ENCODE data around the gene MEIOSIN. TPM values are rescaled to one million over a fixed set of nuclear protein-coding genes. Genes with fewer than 3 reads are reported as not detected.
A peak's percentile ranks its signal among the peaks of the same experiment; 100 is the strongest.

The MEIOSIN gene
- total and polyA plus RNA-seq, 9 of the 15 experiments (the other 6 are each of a cell fraction or from before 2014, with no cell fraction given) = 0.06 to 2.0 (median 0.76) TPM

DNA sequence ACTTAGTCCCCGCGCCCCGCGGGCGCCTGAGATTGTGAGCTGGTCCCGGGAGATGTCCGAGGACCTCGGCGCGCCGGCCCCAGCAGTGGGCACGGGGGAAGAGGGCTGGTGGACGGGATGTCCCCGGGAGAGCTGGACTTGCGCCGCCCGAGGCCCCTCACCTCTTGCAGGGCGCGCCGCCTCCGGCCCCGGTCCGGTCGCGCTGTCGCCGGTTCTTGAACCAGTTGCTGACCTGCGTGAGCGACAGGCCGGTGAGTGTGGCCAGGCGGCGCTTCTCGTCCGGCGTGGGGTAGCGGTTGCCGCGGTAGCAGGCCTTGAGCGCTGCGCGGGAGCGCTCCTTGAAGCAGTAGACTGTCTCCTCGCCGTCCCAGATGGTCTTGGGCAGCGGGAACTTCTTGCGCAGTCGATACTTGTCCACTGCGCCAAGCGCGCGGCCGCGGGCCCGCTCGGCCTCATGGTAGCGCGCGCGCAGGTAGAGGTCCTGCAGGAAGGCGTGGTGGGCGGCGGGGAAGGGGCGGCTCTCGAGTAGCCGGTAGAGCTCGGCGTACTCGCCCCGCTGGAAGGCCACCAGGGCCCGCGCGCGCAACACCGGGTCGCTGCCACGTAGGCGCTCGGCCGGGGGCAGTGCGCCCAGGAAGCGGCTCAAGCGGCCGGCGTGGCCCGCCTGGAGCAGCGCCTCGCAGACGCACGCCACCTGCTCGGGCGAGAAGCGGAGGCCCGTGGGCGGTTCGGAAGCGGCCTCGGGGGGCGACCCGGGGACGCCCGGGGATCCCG is 34.8 kb downstream of the MEIOSIN start (continued):
- TF ChIP-seq, protein P1, sequence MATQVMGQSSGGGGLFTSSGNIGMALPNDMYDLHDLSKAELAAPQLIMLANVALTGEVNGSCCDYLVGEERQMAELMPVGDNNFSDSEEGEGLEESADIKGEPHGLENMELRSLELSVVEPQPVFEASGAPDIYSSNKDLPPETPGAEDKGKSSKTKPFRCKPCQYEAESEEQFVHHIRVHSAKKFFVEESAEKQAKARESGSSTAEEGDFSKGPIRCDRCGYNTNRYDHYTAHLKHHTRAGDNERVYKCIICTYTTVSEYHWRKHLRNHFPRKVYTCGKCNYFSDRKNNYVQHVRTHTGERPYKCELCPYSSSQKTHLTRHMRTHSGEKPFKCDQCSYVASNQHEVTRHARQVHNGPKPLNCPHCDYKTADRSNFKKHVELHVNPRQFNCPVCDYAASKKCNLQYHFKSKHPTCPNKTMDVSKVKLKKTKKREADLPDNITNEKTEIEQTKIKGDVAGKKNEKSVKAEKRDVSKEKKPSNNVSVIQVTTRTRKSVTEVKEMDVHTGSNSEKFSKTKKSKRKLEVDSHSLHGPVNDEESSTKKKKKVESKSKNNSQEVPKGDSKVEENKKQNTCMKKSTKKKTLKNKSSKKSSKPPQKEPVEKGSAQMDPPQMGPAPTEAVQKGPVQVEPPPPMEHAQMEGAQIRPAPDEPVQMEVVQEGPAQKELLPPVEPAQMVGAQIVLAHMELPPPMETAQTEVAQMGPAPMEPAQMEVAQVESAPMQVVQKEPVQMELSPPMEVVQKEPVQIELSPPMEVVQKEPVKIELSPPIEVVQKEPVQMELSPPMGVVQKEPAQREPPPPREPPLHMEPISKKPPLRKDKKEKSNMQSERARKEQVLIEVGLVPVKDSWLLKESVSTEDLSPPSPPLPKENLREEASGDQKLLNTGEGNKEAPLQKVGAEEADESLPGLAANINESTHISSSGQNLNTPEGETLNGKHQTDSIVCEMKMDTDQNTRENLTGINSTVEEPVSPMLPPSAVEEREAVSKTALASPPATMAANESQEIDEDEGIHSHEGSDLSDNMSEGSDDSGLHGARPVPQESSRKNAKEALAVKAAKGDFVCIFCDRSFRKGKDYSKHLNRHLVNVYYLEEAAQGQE (IDR thresholded peaks at IDR 0.05; ENCODE audit: borderline replicate concordance) = no peak
- TF ChIP-seq, protein P1 (CRISPR knock-in tag; IDR thresholded peaks at IDR 0.05; ENCODE audit: low read depth) = 0 out of 2 replicates have a peak, but pooled peaks have one; percentile 67
- TF ChIP-seq ZNF384 (IDR thresholded peaks at IDR 0.05; ENCODE audit: low read depth, low read length) (no peak), EP300 (IDR thresholded peaks at IDR 0.05; ENCODE audit: low read length) (no peak), SMAD4 (CRISPR knock-in tag; conservative IDR thresholded peaks at IDR 0.05) (peak; percentile 45; the same call in 1 of the 2 replicates), ELF1 (tag; IDR thresholded peaks at IDR 0.05) (no peak; the same call in 1 of the 2 replicates), ZNF316 (IDR thresholded peaks at IDR 0.05) (no peak), FUS (optimal IDR thresholded peaks at IDR 0.05; ENCODE audit: low read depth, low read length) (peak; percentile 24), JUNB (CRISPR knock-in tag; conservative IDR thresholded peaks at IDR 0.05) (no peak), ZFP30 (CRISPR knock-in tag; IDR thresholded peaks at IDR 0.05; ENCODE audit: borderline replicate concordance) (no peak), ZBTB34 (CRISPR knock-in tag; IDR thresholded peaks at IDR 0.05) (no peak), POLR2A (conservative IDR thresholded peaks at IDR 0.05) (peak; percentile 52; the same call in 1 of the 2 replicates), ARID3A (IDR thresholded peaks at IDR 0.05; ENCODE audit: borderline replicate concordance, low read depth, low read length) (no peak), HDAC1 (IDR thresholded peaks at IDR 0.05) (peak in 1 of 2 experiments; percentile 47; a peak in 1 of 4 replicates), RBM15 (IDR thresholded peaks at IDR 0.05; ENCODE audit: insufficient read depth, low read length) (no peak), CBFB (CRISPR knock-in tag; IDR thresholded peaks at IDR 0.05) (no peak), HSF4 (CRISPR knock-in tag; IDR thresholded peaks at IDR 0.05; ENCODE audit: borderline replicate concordance) (no peak)
